Esophagus muscularis mucosa (tissue), 4 donors: ENCODE measurements around the gene FBXW11.

Source experiments
- CTCF ChIP-seq, 3 experiments: fragments of 200-600 bp in 2 of 3; fragments of 450-650 bp in 1 of 3; sonication (generic) in 2 of 3; IDR thresholded peaks; one replicate each; pipeline ENCODE4 v1.5.1; 2017 to 2019; ENCODE audit warnings: antibody characterized with exemption in 3 of 3, mild to moderate bottlenecking in 2 of 3, moderate library complexity in 1 of 3
- EP300 ChIP-seq: sonication (generic); formaldehyde crosslinking; IDR thresholded peaks from one replicate; pipeline ENCODE4 v1.6.1; 2017; ENCODE audit warnings: antibody characterized with exemption
- POLR2A ChIP-seq: fragments of 450-650 bp; IDR thresholded peaks from one replicate; pipeline ENCODE4 v1.6.1; 2017; ENCODE audit warnings: antibody characterized with exemption, moderate library complexity, mild to moderate bottlenecking, low read depth
- POLR2AphosphoS5 ChIP-seq, 2 donors: sonication (generic); formaldehyde crosslinking; IDR thresholded peaks; one replicate each; pipeline ENCODE4 v1.6.1; 2017; ENCODE audit warnings: antibody characterized with exemption in 2 of 2

GRCh38 chr5:171989946-171990712, 16.3 kb downstream of the FBXW11 start:
- TF ChIP-seq CTCF (IDR thresholded peaks at IDR 0.05) = no peak
- TF ChIP-seq POLR2A = no peak
- no peak for TF ChIP-seq POLR2AphosphoS5 (IDR thresholded peaks at IDR 0.05)
- no peak for TF ChIP-seq EP300
